ENCODE data around the gene HES5.
"Not testable (repeated sequence)": the region's sequence is repeated elsewhere in the genome, so short reads cannot be mapped to it uniquely, and the experiment has no call there.

HES5 gene

GRCh38 chr1:2551544-2551943, 21.5 kb upstream of the HES5 start:
- not testable (repeated sequence) for H3K9me3 ChIP-seq (ENCODE audit: control insufficient read depth in 1 of 2, low read length in 2 of 2); H3K36me3 ChIP-seq (ENCODE audit: control insufficient read depth in 1 of 2, insufficient read depth in 2 of 2, low read length in 2 of 2); H3K27me3 ChIP-seq (ENCODE audit: low read depth, low read length); H3K4me3 ChIP-seq (ENCODE audit: low read depth in 1 of 2, low read length in 2 of 2); H3K27ac ChIP-seq (ENCODE audit: low read length)
- peaks cover 8 to 44% of the 10 kb centered on the region in 2 donors for H3K4me1 ChIP-seq (ENCODE audit: control insufficient read depth in 1 of 2, insufficient read depth in 2 of 2, low read length in 2 of 2)

- not testable (repeated sequence) for H3K36me3 ChIP-seq (ENCODE audit: control insufficient read depth in 1 of 2, insufficient read depth in 2 of 2, low read length in 2 of 2); H3K4me3 ChIP-seq (ENCODE audit: low read depth in 1 of 2, low read length in 2 of 2); H3K9me3 ChIP-seq (ENCODE audit: control insufficient read depth in 1 of 2, low read length in 2 of 2); H3K27me3 ChIP-seq (ENCODE audit: low read depth, low read length); H3K27ac ChIP-seq (ENCODE audit: low read length)
- peaks cover 8 to 46% of the 10 kb centered on the region in 2 donors for H3K4me1 ChIP-seq (ENCODE audit: control insufficient read depth in 1 of 2, insufficient read depth in 2 of 2, low read length in 2 of 2)
These were observed 20.3 kb upstream of the HES5 start for GRCh38 chr1:2550309-2550861.

- H3K36me3 ChIP-seq (ENCODE audit: control insufficient read depth in 1 of 2, insufficient read depth in 2 of 2, low read length in 2 of 2); H3K27me3 ChIP-seq (ENCODE audit: low read depth, low read length); H3K4me3 ChIP-seq (ENCODE audit: low read depth in 1 of 2, low read length in 2 of 2); H3K9me3 ChIP-seq (ENCODE audit: control insufficient read depth in 1 of 2, low read length in 2 of 2): not testable (repeated sequence)
- Histone ChIP-seq H3K27ac (ENCODE audit: low read length) (peak overlapping the region; percentile 83), H3K4me1 (ENCODE audit: control insufficient read depth in 1 of 2, insufficient read depth in 2 of 2, low read length in 2 of 2) (peaks cover 8 to 46% of the 10 kb centered on the region in 2 donors)
These were observed 19.4 kb upstream of the HES5 start for GRCh38 chr1:2549367-2550029.

GRCh38 chr1:2548068-2548589, 18.1 kb upstream of the HES5 start:
- peaks cover 8 to 57% of the 10 kb centered on the region in 2 donors for H3K4me1 ChIP-seq (ENCODE audit: control insufficient read depth in 1 of 2, insufficient read depth in 2 of 2, low read length in 2 of 2)
- H3K4me3 ChIP-seq (ENCODE audit: low read depth in 1 of 2, low read length in 2 of 2), result peak overlapping the region; percentile 42 to 65
- peak overlapping the region; percentile 83 for H3K27ac ChIP-seq (ENCODE audit: low read length)
- no peaks in the 10 kb centered on the region for H3K9me3 ChIP-seq (ENCODE audit: control insufficient read depth in 1 of 2, low read length in 2 of 2)
- no peaks in the 10 kb centered on the region for H3K36me3 ChIP-seq (ENCODE audit: control insufficient read depth in 1 of 2, insufficient read depth in 2 of 2, low read length in 2 of 2)
- no peaks in the 10 kb centered on the region for H3K27me3 ChIP-seq (ENCODE audit: low read depth, low read length)

- H3K36me3 ChIP-seq (ENCODE audit: control insufficient read depth in 1 of 2, insufficient read depth in 2 of 2, low read length in 2 of 2), result no peaks in the 10 kb centered on the region
- H3K27ac ChIP-seq (ENCODE audit: low read length), result peak overlapping the region; percentile 83
- no peaks in the 10 kb centered on the region for H3K27me3 ChIP-seq (ENCODE audit: low read depth, low read length)
- H3K4me1 ChIP-seq (ENCODE audit: control insufficient read depth in 1 of 2, insufficient read depth in 2 of 2, low read length in 2 of 2), result peaks cover 8 to 57% of the 10 kb centered on the region in 2 donors
- H3K4me3 ChIP-seq (ENCODE audit: low read depth in 1 of 2, low read length in 2 of 2), result peak overlapping the region; percentile 42 to 65
- H3K9me3 ChIP-seq (ENCODE audit: control insufficient read depth in 1 of 2, low read length in 2 of 2), result no peaks in the 10 kb centered on the region
These were observed 17.4 kb upstream of the HES5 start for GRCh38 chr1:2547210-2548067.

GRCh38 chr1:2546515-2547209, 16.6 kb upstream of the HES5 start:
- Histone ChIP-seq H3K36me3 (ENCODE audit: control insufficient read depth in 1 of 2, insufficient read depth in 2 of 2, low read length in 2 of 2) (no peaks in the 10 kb centered on the region), H3K4me3 (ENCODE audit: low read depth in 1 of 2, low read length in 2 of 2) (peak overlapping the region; percentile 42 to 65), H3K4me1 (ENCODE audit: control insufficient read depth in 1 of 2, insufficient read depth in 2 of 2, low read length in 2 of 2) (peaks cover 8 to 57% of the 10 kb centered on the region in 2 donors), H3K27ac (ENCODE audit: low read length) (peak overlapping the region; percentile 83), H3K9me3 (ENCODE audit: control insufficient read depth in 1 of 2, low read length in 2 of 2) (no peaks in the 10 kb centered on the region), H3K27me3 (ENCODE audit: low read depth, low read length) (no peaks in the 10 kb centered on the region)

GRCh38 chr1:2545754-2546514, 15.9 kb upstream of the HES5 start:
- Histone ChIP-seq H3K4me3 (ENCODE audit: low read depth in 1 of 2, low read length in 2 of 2) (peak overlapping the region in 1 of 2 donors; percentile 65), H3K27ac (ENCODE audit: low read length) (no peak overlapping the region), H3K27me3 (ENCODE audit: low read depth, low read length) (no peaks in the 10 kb centered on the region), H3K36me3 (ENCODE audit: control insufficient read depth in 1 of 2, insufficient read depth in 2 of 2, low read length in 2 of 2) (no peaks in the 10 kb centered on the region), H3K4me1 (ENCODE audit: control insufficient read depth in 1 of 2, insufficient read depth in 2 of 2, low read length in 2 of 2) (peaks cover 8 to 57% of the 10 kb centered on the region in 2 donors), H3K9me3 (ENCODE audit: control insufficient read depth in 1 of 2, low read length in 2 of 2) (no peaks in the 10 kb centered on the region)

GRCh38 chr1:2544875-2545640, 15.0 kb upstream of the HES5 start:
- Histone ChIP-seq H3K4me1 (ENCODE audit: control insufficient read depth in 1 of 2, insufficient read depth in 2 of 2, low read length in 2 of 2) (peaks cover 8 to 57% of the 10 kb centered on the region in 2 donors), H3K9me3 (ENCODE audit: control insufficient read depth in 1 of 2, low read length in 2 of 2) (no peaks in the 10 kb centered on the region), H3K27me3 (ENCODE audit: low read depth, low read length) (no peaks in the 10 kb centered on the region), H3K36me3 (ENCODE audit: control insufficient read depth in 1 of 2, insufficient read depth in 2 of 2, low read length in 2 of 2) (no peaks in the 10 kb centered on the region), H3K27ac (ENCODE audit: low read length) (no peak overlapping the region), H3K4me3 (ENCODE audit: low read depth in 1 of 2, low read length in 2 of 2) (no peak overlapping the region)

- no peak overlapping the region for H3K27ac ChIP-seq (ENCODE audit: low read length)
- peaks cover 8 to 52% of the 10 kb centered on the region in 2 donors for H3K4me1 ChIP-seq (ENCODE audit: control insufficient read depth in 1 of 2, insufficient read depth in 2 of 2, low read length in 2 of 2)
- H3K4me3 ChIP-seq (ENCODE audit: low read depth in 1 of 2, low read length in 2 of 2), result no peak overlapping the region
- H3K9me3 ChIP-seq (ENCODE audit: control insufficient read depth in 1 of 2, low read length in 2 of 2), result no peaks in the 10 kb centered on the region
- H3K27me3 ChIP-seq (ENCODE audit: low read depth, low read length), result no peaks in the 10 kb centered on the region
- no peaks in the 10 kb centered on the region for H3K36me3 ChIP-seq (ENCODE audit: control insufficient read depth in 1 of 2, insufficient read depth in 2 of 2, low read length in 2 of 2)
These were observed 14.2 kb upstream of the HES5 start for GRCh38 chr1:2544093-2544874.

Data from muscle layer of duodenum (tissue), 2 donors.